COLO668 (cell line): ENCODE data around the gene KCNMA1.

Experiments used
- DNase-seq: peaks from one replicate; lab custom pipeline; 2025; ENCODE audit not compliant: unreplicated experiment; lab: John Stamatoyannopoulos, UW

The KCNMA1 gene

GRCh38 chr10:77383861-77384553 is 253.6 kb downstream of the KCNMA1 start:
- no peak for DNase-seq

- DNase-seq = no peak
Observed at GRCh38 chr10:77381750-77382149, 255.9 kb downstream of the KCNMA1 start.

DNA sequence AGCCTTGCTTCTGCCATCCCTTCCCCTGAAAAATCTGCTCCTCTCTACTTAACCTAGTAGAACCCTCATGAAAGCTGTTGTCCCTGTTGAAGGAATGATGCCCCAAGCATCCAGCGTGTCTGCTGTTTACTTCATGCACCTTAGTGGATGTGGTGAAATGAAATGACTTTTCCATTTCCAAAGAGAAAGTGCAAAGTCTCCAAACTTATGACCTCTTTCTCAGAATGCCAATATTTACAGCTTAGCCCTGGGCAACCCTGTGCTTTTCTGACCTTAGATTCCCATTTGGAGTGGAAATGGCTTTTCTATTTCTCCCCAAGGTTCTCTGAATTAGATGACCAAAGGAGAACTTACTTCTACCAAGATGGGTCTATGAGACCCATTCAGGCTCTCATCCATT is 256.9 kb downstream of the KCNMA1 start:
- no peak for DNase-seq

GRCh38 chr10:77380191-77380590 is 257.4 kb downstream of the KCNMA1 start:
- no peak for DNase-seq

DNA sequence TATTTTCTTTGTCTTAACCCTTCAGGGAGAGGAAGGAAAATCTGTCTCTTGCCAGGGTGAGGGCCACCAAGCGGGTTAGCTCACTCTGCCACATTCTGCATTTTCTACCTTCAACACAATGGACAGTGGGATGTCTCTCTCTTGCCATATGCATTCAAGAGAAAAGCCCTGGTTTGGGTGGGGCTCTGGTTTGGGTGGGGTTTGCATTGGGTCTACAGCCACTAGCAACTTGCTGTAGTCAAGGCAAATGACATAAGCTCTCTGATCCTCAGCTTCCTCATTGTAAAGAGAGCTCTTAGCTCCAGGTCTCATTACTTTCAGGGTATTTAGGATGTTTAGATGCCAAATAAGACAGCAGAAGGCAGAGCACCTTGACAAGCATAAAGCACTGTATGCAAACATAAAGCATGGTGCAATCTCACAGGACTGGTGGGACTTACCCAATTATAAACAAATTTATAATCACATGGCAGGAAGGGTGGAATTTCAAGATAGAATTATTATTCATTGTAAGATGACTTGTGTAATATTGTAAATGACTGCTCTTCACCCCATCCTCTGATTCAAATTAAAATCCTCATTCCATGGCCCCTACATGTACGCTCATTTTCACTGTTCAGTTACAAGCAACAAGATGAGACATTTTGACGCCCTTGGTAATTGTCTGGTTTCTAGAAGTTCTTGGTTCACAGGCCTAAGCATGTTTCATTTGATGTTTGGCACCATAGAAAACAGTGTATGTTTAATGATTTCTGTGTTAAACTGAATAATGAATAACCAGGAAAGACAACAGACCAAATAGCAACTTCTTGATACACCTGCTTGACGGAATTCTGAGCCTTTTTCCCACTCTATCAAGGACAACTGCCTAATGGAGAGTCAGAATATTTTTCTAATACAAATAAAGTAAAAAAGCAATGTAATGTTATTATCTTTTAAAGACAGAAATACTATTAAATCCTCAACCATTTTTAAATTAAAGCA is 258.9 kb downstream of the KCNMA1 start:
- no peak for DNase-seq

DNA sequence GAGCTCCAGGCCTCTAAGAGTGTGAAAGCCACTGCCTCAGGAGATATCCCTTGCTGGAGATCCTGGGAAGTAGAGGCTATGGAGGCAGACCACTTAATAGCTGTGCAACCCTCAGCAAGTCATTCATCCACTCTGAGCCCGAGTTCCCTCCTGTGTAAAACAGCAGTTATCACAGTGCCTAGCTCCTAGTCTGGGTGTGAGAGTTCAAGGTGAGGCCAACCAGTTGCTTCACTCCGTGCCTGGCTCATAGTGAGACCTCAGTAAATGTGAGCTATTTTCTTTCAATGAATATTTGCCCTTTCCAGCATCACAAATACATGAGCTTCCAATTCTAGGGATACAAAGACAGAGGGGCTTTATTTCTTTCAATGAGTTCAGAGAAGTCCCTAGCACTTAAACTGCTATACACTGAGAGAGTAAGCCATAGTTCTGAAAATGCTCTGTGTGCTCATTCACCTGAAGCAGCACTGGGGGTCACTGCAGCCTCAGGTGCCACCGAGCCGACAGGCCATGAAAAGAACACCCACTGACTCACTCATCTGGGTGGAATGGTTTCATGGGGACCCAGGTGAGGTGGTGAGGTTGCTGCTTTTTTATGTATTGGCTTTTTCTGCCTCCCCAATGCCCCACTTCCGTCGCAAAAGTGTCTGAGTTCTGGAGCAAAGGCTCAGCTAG is 259.8 kb downstream of the KCNMA1 start:
- peak; percentile 6 for DNase-seq

DNA sequence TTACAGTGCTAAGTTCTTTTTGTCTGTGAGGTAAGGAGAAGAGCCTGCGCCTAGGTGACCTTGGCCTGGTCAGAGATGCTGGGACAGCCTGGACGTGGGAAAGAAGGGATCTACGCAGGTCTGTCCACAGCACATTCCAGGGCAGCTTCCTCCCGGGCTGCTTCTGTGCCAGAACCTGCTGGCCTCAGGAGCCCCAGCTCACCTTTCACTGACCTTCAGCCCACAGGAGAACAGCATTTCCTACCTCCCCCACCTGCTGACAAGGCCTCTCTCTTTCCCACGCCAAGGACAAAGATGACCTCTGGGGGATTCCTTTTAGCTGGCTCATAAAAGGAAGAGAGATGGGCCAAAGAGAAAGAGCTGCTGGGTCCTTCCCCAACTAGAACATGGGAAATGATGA is 260.6 kb downstream of the KCNMA1 start:
- no peak for DNase-seq

GRCh38 chr10:77374189-77374656 is 263.4 kb downstream of the KCNMA1 start:
- no peak for DNase-seq

DNA sequence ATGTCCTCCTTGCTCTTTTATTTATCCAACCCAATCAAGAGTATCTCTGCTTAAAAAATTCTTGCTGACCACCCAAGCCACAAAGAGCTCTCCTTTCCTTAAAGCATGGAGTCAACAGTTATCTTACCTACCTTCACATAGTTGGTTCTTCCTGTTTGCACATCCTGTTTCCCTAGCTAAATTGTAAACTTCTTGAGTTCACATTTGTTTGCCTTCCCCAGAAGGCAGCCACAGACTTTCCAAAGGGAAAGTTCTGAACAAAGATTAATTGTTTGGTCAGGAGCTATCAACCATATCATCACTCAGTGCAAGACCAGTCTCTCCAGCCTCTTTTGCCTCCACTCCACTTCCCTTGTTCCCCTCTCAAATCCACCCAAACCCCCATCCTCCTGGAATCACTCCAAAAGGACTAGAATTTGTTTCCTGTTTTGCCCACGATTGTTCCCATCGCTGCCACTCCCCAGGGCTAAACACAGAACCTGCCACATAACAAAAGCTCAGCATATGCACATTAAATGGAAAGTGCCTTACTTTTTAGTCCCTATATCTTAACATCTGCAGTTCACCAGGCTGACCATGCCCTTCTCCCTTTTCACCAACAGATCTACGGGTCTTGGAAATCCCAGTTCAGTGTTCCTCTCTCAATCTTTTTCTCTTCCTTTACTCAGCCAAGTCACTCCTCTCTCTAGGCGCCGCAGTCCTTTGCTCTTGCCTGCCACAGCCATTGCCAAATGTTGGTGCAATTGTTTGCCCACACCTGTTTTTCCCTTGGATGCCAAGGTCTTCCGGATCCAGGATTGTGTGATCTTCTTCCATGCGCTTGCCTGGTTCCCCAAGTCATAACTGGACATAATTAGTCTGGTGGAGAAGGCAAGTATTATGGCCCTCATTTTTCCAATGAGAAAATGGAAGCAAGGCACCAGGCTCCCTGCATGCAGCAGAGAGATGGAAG is 265.5 kb downstream of the KCNMA1 start:
- no peak for DNase-seq

- DNase-seq = no peak
Observed at GRCh38 chr10:77371421-77371820, 266.2 kb downstream of the KCNMA1 start.

DNA sequence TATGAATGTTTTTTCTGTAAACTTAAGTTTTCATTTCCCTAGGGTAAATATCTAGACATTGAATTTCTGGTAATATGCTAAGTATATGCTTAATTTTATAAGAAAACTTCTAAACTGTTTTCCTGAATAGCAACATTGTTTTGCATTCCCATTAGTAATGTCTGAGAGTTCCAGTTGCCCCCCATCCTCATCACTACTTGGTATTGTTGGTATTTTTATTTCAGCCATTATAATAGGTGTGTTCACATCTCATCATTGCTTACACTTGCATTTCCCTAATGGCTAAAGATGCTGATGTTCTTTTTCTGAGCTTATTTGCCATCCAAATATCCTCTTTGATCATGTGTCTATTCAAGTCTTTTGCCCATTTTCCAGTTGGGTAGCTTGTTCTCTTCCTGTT is 269.6 kb downstream of the KCNMA1 start:
- DNase-seq = no peak

GRCh38 chr10:77363210-77363609 is 274.4 kb downstream of the KCNMA1 start:
- DNase-seq = no peak

DNA sequence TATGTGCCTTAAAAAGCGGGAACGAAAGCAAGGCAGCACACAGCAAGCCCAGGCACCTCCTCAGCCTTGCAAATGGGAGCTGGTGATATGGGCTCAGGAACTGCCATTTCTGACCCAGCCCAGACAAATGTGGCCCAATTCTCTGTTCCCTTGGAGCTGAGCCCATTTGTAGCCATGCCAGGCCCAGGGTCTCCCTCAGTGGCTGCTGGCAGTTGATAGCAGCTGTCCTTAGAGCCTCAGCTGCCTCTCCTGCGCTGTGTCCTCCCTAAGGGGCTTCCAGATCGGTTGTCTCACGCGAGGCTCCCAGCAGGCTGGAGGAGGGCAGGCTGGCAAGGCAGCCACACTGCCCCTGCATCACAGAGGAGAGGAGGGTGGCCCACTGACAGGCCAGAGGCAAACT is 275.8 kb downstream of the KCNMA1 start:
- no peak for DNase-seq

- DNase-seq = no peak
Observed at GRCh38 chr10:77361426-77361825, 276.2 kb downstream of the KCNMA1 start.

GRCh38 chr10:77360835-77361234 is 276.8 kb downstream of the KCNMA1 start:
- DNase-seq = no peak

DNA sequence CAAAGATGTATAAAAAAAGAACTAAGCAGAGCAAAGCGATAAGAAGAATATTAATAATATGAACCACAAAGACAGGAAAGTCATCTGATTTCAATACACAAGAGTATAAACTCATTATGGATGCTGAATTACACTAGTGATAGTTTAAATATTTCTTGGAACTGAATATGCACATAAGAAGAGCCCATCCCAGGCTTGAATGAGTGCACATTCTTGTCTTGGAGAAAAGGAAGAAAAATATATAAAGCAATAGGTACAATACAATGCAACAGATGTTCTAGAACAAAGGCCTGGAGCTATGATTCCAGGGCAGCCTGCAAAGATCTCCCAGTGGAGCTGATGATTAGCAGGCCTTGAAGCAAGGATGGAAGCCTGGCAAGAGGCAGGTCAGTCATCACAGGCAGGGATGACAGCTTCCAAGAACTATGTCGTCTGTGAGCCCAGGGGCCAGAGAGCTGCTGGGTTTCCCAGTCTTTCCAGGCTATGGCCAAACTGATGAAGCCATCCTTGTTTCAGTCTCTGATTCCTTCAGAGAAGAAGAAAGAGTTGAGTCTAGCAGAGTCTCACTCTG is 277.6 kb downstream of the KCNMA1 start:
- DNase-seq = no peak

GRCh38 chr10:77359287-77359691 is 278.3 kb downstream of the KCNMA1 start:
- peak; percentile 77 for DNase-seq

- DNase-seq = no peak
Observed at GRCh38 chr10:77358656-77359055, 279.0 kb downstream of the KCNMA1 start.

DNA sequence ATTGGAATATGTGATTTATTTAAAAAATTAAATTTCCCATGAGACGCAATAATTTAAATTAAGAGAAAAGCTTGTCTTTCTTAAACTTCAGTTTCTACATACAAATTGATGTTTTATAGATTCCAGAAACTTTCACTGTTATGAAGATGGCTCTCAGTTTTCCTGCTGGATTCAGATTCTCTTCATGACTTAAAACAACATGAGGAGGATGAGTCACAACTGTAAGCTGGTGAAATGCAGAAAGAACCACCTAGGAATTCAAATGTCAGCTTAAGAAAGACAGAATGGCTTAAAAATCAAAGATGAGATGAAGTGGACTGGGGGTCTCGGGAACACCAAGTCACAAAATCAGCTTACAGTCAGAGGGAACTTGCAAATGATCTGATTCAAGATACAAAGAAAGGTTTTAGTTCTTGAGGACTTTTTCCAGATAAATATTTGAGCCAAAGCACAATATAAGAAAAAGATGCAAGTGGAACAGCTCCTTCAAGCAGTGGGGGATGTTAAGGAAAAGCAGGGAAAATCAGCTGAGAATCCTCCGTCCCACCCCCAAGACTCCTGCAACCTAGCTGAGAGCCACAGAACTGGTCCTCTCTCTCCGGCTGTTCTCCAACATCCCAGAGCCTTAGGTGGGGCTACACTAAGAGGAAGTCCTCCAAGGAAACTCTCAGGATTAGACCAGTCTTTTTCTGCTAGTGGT is 279.8 kb downstream of the KCNMA1 start:
- no peak for DNase-seq
